LoVo (cell line): ENCODE results near the gene ABCA2.
"Not testable (repeated sequence)": the region's sequence is repeated elsewhere in the genome, so short reads cannot be mapped to it uniquely, and the experiment has no call there.

ENCODE experiments used
- DNase-seq: peaks from one replicate; pipeline ENCODE4 v3.0.0-alpha.2; 2016; ENCODE audit warnings: low spot score

Gene ABCA2

GRCh38 chr9:137064027-137064879 is 36.2 kb upstream of the ABCA2 start:
- DNase-seq: no peak

- no peak for DNase-seq
Measured at GRCh38 chr9:137063311-137064026, 35.4 kb upstream of the ABCA2 start.

GRCh38 chr9:137062798-137063197 is 34.8 kb upstream of the ABCA2 start:
- not testable (repeated sequence) for DNase-seq

GRCh38 chr9:137062384-137062783 is 34.3 kb upstream of the ABCA2 start:
- DNase-seq: no peak

GRCh38 chr9:137058521-137059234 is 30.6 kb upstream of the ABCA2 start:
- no peak for DNase-seq

GRCh38 chr9:137057545-137057944 is 29.5 kb upstream of the ABCA2 start:
- no peak for DNase-seq

- no peak for DNase-seq
Measured at GRCh38 chr9:137056739-137057415, 28.8 kb upstream of the ABCA2 start.

- DNase-seq: peak; percentile 49
Measured at GRCh38 chr9:137055385-137056364, 27.6 kb upstream of the ABCA2 start.

- no peak for DNase-seq
Measured at GRCh38 chr9:137054932-137055384, 26.9 kb upstream of the ABCA2 start.

GRCh38 chr9:137053944-137054931 is 26.2 kb upstream of the ABCA2 start, which contains the start of gene ENTPD2:
Gene ENTPD2 (minus strand): TSS chr9:137054061. CDS start chr9:137053997, 64 bp downstream.
- peak; percentile 82 for DNase-seq

GRCh38 chr9:137052998-137053943 is 25.2 kb upstream of the ABCA2 start:
- no peak for DNase-seq

- DNase-seq: no peak
Measured at GRCh38 chr9:137052293-137052692, 24.3 kb upstream of the ABCA2 start.

- no peak for DNase-seq
Measured at GRCh38 chr9:137051145-137051724, 23.2 kb upstream of the ABCA2 start.

- DNase-seq: no peak
Measured at GRCh38 chr9:137050570-137050969, 22.5 kb upstream of the ABCA2 start.

GRCh38 chr9:137049544-137050449 is 21.8 kb upstream of the ABCA2 start:
- peak; percentile 30 for DNase-seq

GRCh38 chr9:137048655-137049543 is 20.9 kb upstream of the ABCA2 start:
- DNase-seq: no peak
